GM19455 (cell line): Measurements from ENCODE around the gene SPATA6.
"Not testable (repeated sequence)": the region's sequence is repeated elsewhere in the genome, so short reads cannot be mapped to it uniquely, and the experiment has no call there.

Experiments used
- ATAC-seq: cut with Tn5 transposase; IDR thresholded peaks from one replicate; pipeline ENCODE4 v1.9.1; 2021; ENCODE audit not compliant: unreplicated experiment

SPATA6 gene

GRCh38 chr1:48462716-48463302 lies 9.2 kb downstream of the SPATA6 start:
- no peak for ATAC-seq

- no peak for ATAC-seq
These were observed 21.5 kb downstream of the SPATA6 start for GRCh38 chr1:48450505-48450904.

GRCh38 chr1:48448932-48449331 lies 23.1 kb downstream of the SPATA6 start:
- ATAC-seq = no peak

- not testable (repeated sequence) for ATAC-seq
These were observed 27.8 kb downstream of the SPATA6 start for GRCh38 chr1:48444186-48444585.

- ATAC-seq = no peak
These were observed 29.0 kb downstream of the SPATA6 start for GRCh38 chr1:48442864-48443619.

GRCh38 chr1:48440786-48441185 lies 31.2 kb downstream of the SPATA6 start:
- not testable (repeated sequence) for ATAC-seq

GRCh38 chr1:48439380-48439779 lies 32.6 kb downstream of the SPATA6 start:
- ATAC-seq = no peak

GRCh38 chr1:48437379-48437778 lies 34.6 kb downstream of the SPATA6 start:
- not testable (repeated sequence) for ATAC-seq

- not testable (repeated sequence) for ATAC-seq
These were observed 36.5 kb downstream of the SPATA6 start for GRCh38 chr1:48435312-48436002.

GRCh38 chr1:48430832-48431231 lies 41.2 kb downstream of the SPATA6 start:
- no peak for ATAC-seq

- ATAC-seq = no peak
These were observed 50.0 kb downstream of the SPATA6 start for GRCh38 chr1:48422009-48422408.

GRCh38 chr1:48418742-48419141 lies 53.3 kb downstream of the SPATA6 start:
- ATAC-seq = no peak

GRCh38 chr1:48415050-48415449 lies 57.0 kb downstream of the SPATA6 start:
- ATAC-seq = no peak

GRCh38 chr1:48414264-48414663 lies 57.7 kb downstream of the SPATA6 start:
- ATAC-seq = no peak

GRCh38 chr1:48405940-48406339 lies 66.1 kb downstream of the SPATA6 start:
- no peak for ATAC-seq

- no peak for ATAC-seq
These were observed 66.6 kb downstream of the SPATA6 start for GRCh38 chr1:48405400-48405799.

- ATAC-seq = no peak
These were observed 69.4 kb downstream of the SPATA6 start for GRCh38 chr1:48402599-48402998.

- ATAC-seq = no peak
These were observed 75.8 kb downstream of the SPATA6 start for GRCh38 chr1:48396208-48396607.

GRCh38 chr1:48391926-48392325 lies 80.1 kb downstream of the SPATA6 start:
- no peak for ATAC-seq

- ATAC-seq = no peak
These were observed 84.6 kb downstream of the SPATA6 start for GRCh38 chr1:48387409-48387808.

GRCh38 chr1:48374785-48375184 lies 97.2 kb downstream of the SPATA6 start:
- no peak for ATAC-seq

GRCh38 chr1:48371598-48371997 lies 100.4 kb downstream of the SPATA6 start:
- no peak for ATAC-seq
